Measurements from ENCODE around the gene ANO2.

GRCh38 chr12:5910790-5911548 lies 34.1 kb downstream of the ANO2 start:
- TF ChIP-seq POLR2A (IDR thresholded peaks at IDR 0.05; ENCODE audit: low read depth) (no peak), POLR2AphosphoS5 (IDR thresholded peaks at IDR 0.05) (no peak)
- TF ChIP-seq, protein P1, sequence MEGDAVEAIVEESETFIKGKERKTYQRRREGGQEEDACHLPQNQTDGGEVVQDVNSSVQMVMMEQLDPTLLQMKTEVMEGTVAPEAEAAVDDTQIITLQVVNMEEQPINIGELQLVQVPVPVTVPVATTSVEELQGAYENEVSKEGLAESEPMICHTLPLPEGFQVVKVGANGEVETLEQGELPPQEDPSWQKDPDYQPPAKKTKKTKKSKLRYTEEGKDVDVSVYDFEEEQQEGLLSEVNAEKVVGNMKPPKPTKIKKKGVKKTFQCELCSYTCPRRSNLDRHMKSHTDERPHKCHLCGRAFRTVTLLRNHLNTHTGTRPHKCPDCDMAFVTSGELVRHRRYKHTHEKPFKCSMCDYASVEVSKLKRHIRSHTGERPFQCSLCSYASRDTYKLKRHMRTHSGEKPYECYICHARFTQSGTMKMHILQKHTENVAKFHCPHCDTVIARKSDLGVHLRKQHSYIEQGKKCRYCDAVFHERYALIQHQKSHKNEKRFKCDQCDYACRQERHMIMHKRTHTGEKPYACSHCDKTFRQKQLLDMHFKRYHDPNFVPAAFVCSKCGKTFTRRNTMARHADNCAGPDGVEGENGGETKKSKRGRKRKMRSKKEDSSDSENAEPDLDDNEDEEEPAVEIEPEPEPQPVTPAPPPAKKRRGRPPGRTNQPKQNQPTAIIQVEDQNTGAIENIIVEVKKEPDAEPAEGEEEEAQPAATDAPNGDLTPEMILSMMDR (IDR thresholded peaks at IDR 0.05): no peak
